H9 (cell line): Measurements from ENCODE around the gene TMEM82. TPM values are rescaled to one million over a fixed set of nuclear protein-coding genes. Genes with fewer than 3 reads are reported as not detected.
A peak's percentile ranks its signal among the peaks of the same experiment; 100 is the strongest.

Source experiments
- DNase-seq: peaks from one replicate; pipeline ENCODE4 v3.0.0-alpha.2; 2017
- H2AFZ ChIP-seq: one replicate; pipeline ENCODE4 v1.6.1; 2013; ENCODE audit warnings: mild to moderate bottlenecking, low read length, control low read depth, moderate library complexity
- H2AK5ac ChIP-seq: 2 replicates; pipeline ENCODE4 v1.6.1; 2013; ENCODE audit warnings: low read length, control low read depth, mixed read lengths; ENCODE audit not compliant: insufficient read length
- H2BK120ac ChIP-seq: one replicate; pipeline ENCODE4 v1.6.1; 2013; ENCODE audit warnings: low read depth, mild to moderate bottlenecking, low read length, control low read depth, inconsistent platforms; ENCODE audit not compliant: poor library complexity, severe bottlenecking
- H2BK12ac ChIP-seq: 2 replicates; pipeline ENCODE4 v1.6.1; 2013; ENCODE audit warnings: low read length, control low read depth, mixed read lengths, low read depth; ENCODE audit not compliant: insufficient read length
- H2BK15ac ChIP-seq: 2 replicates; pipeline ENCODE4 v1.6.1; 2013; ENCODE audit warnings: low read depth, low read length, control low read depth
- H2BK20ac ChIP-seq: one replicate; pipeline ENCODE4 v1.6.1; 2013; ENCODE audit warnings: low read depth, mild to moderate bottlenecking, low read length, control low read depth, inconsistent platforms; ENCODE audit not compliant: poor library complexity, severe bottlenecking
- H2BK5ac ChIP-seq: 2 replicates; pipeline ENCODE4 v1.6.1; 2013; ENCODE audit warnings: low read length, control low read depth, mixed read lengths; ENCODE audit not compliant: insufficient read length
- H3K14ac ChIP-seq: 2 replicates; pipeline ENCODE4 v1.6.1; 2013; ENCODE audit warnings: low read length, control low read depth; ENCODE audit not compliant: insufficient read depth
- H3K18ac ChIP-seq: 2 replicates; pipeline ENCODE4 v1.6.1; 2013; ENCODE audit warnings: low read depth, mild to moderate bottlenecking, mixed read lengths, low read length, control low read depth; ENCODE audit not compliant: insufficient read length
- H3K23ac ChIP-seq: 2 replicates; pipeline ENCODE4 v1.6.1; 2013; ENCODE audit warnings: low read length, control low read depth, mixed read lengths, low read depth; ENCODE audit not compliant: insufficient read length
- H3K23me2 ChIP-seq: 2 replicates; pipeline ENCODE4 v1.6.1; 2013; ENCODE audit warnings: low read depth, mild to moderate bottlenecking, mixed read lengths, low read length, control low read depth; ENCODE audit not compliant: insufficient read length, poor library complexity, severe bottlenecking
- H3K27ac ChIP-seq: 2 replicates; pipeline ENCODE4 v1.5.1; 2013; ENCODE audit warnings: low read length, control low read depth, mixed read lengths, low read depth; ENCODE audit not compliant: insufficient read length
- H3K27me3 ChIP-seq: 2 replicates; pipeline ENCODE4 v1.6.1; 2013; ENCODE audit warnings: low read length, control low read depth, inconsistent platforms; ENCODE audit not compliant: insufficient read depth
- H3K4ac ChIP-seq: 2 replicates; pipeline ENCODE4 v1.6.1; 2013; ENCODE audit warnings: low read depth, mild to moderate bottlenecking, control low read depth, inconsistent platforms, low read length, moderate library complexity
- H3K4me1 ChIP-seq: 2 replicates; pipeline ENCODE4 v1.6.1; 2013; ENCODE audit warnings: low read length, control low read depth, inconsistent platforms; ENCODE audit not compliant: insufficient read depth
- H3K4me2 ChIP-seq: 2 replicates; pipeline ENCODE4 v1.6.1; 2013; ENCODE audit warnings: low read length, control low read depth, mixed read lengths; ENCODE audit not compliant: insufficient read length, insufficient read depth
- H3K56ac ChIP-seq: 2 replicates; pipeline ENCODE4 v1.6.1; 2013; ENCODE audit warnings: low read depth, mild to moderate bottlenecking, mixed read lengths, low read length, control low read depth; ENCODE audit not compliant: insufficient read length
- H3K79me1 ChIP-seq: 2 replicates; pipeline ENCODE4 v1.6.1; 2013; ENCODE audit warnings: low read depth, mild to moderate bottlenecking, moderate library complexity, low read length, control low read depth, inconsistent platforms; ENCODE audit not compliant: insufficient read depth, poor library complexity, severe bottlenecking
- H3K79me2 ChIP-seq: 2 replicates; pipeline ENCODE4 v1.6.1; 2013; ENCODE audit warnings: low read length, control low read depth, inconsistent platforms; ENCODE audit not compliant: insufficient read depth
- H3K9ac ChIP-seq: 2 replicates; pipeline ENCODE4 v1.6.1; 2013; ENCODE audit warnings: low read length, control low read depth, mixed read lengths; ENCODE audit not compliant: insufficient read length; ENCODE audit errors: extremely low read depth
- H3K9me3 ChIP-seq: one replicate; pipeline ENCODE4 v1.6.1; 2013; ENCODE audit warnings: low read depth, low read length, inconsistent platforms; ENCODE audit not compliant: control insufficient read depth
- H3T11ph ChIP-seq: one replicate; pipeline ENCODE4 v1.6.1; 2013; ENCODE audit warnings: mild to moderate bottlenecking, low read length, control low read depth, inconsistent platforms
- H4K20me1 ChIP-seq: one replicate; pipeline ENCODE4 v1.6.1; 2013; ENCODE audit not compliant: control insufficient read depth, insufficient read length, insufficient read depth
- H4K5ac ChIP-seq: 2 replicates; pipeline ENCODE4 v1.6.1; 2013; ENCODE audit warnings: low read depth, mild to moderate bottlenecking, mixed read lengths, low read length, control low read depth; ENCODE audit not compliant: insufficient read length
- H4K8ac ChIP-seq: replicated peaks from 2 replicates; pipeline ENCODE4 v1.6.1; 2013; ENCODE audit warnings: low read length, control low read depth, mixed read lengths, low read depth; ENCODE audit not compliant: insufficient read length
- H4K91ac ChIP-seq: 2 replicates; pipeline ENCODE4 v1.6.1; 2013; ENCODE audit warnings: low read depth, mild to moderate bottlenecking, moderate library complexity, mixed read lengths, low read length, control low read depth; ENCODE audit not compliant: insufficient read length
- H3K27ac Mint-ChIP-seq, 3 experiments: 2 replicates in 2 of 3; 3 replicates in 1 of 3; pipeline ENCODE4 v1.8.0; 2020 to 2021; ENCODE audit warnings: mixed read lengths in 3 of 3, mild to moderate bottlenecking in 1 of 3, moderate library complexity in 1 of 3
- H3K27me3 Mint-ChIP-seq: 2 replicates; pipeline ENCODE4 v1.8.0; 2021; ENCODE audit warnings: low read depth, mild to moderate bottlenecking, moderate library complexity, mixed read lengths
- H3K36me3 Mint-ChIP-seq, 3 experiments: 2 replicates in 2 of 3; 3 replicates in 1 of 3; pipeline ENCODE4 v1.8.0; 2020 to 2021; ENCODE audit warnings: low read depth in 3 of 3, mixed read lengths in 3 of 3; ENCODE audit not compliant: insufficient read depth in 1 of 3
- H3K4me1 Mint-ChIP-seq, 2 experiments: 2 replicates each; pipeline ENCODE4 v1.8.0; 2020; ENCODE audit warnings: mixed read lengths in 2 of 2
- H3K4me3 Mint-ChIP-seq, 2 experiments: 2 replicates in 1 of 2; 3 replicates in 1 of 2; pipeline ENCODE4 v1.8.0; 2020 to 2021; ENCODE audit warnings: mild to moderate bottlenecking in 2 of 2, mixed read lengths in 2 of 2, moderate library complexity in 1 of 2
- H3K9me3 Mint-ChIP-seq, 2 experiments: 2 replicates in 1 of 2; 3 replicates in 1 of 2; pipeline ENCODE4 v1.8.0; 2020; ENCODE audit warnings: mild to moderate bottlenecking in 2 of 2, mixed read lengths in 2 of 2, moderate library complexity in 1 of 2
- CTCF ChIP-seq: fragments of 200-600 bp; sonication (generic); conservative IDR thresholded peaks from 3 replicates; pipeline ENCODE4 v1.8.0; 2021; ENCODE audit warnings: antibody characterized with exemption, mild to moderate bottlenecking
- WGBS: extraction: QIAGEN DNeasy Blood & Tissue Kit; methylation state at CpG from one replicate; pipeline ENCODE4 v1.1.7; 2013; ENCODE audit warnings: missing lambda C conversion rate, low lambda C conversion rate, mixed read lengths; ENCODE audit not compliant: insufficient read length; ENCODE audit errors: extremely low coverage; 5-methylcytosine and 5-hydroxymethylcytosine counted together
- total RNA-seq: library from RNA; stranded (reverse); gene quantifications from 2 replicates; pipeline ENCODE4 v1.2.1, GENCODE V29; 2021

TMEM82 gene
- total RNA-seq, 1 experiment from 2014 or later, result 1.4 TPM

GRCh38 chr1:15757016-15757543, 14.8 kb downstream of the TMEM82 start:
- H3K36me3 Mint-ChIP-seq, result peaks cover 0 to 6% (median 6%) of the 10 kb centered on the region in 3 experiments; a peak in 5 of 7 replicates
- no peak overlapping the region for H3T11ph ChIP-seq
- DNase-seq, result no peak
- H3K4ac ChIP-seq, result no peak overlapping the region
- H3K27ac ChIP-seq, result no peak overlapping the region
- H2BK20ac ChIP-seq, result no peak overlapping the region
- no peak overlapping the region for H4K8ac ChIP-seq
- no peak overlapping the region for H3K14ac ChIP-seq
- WGBS, result no CpG with 5 or more reads among the region's 9 CpGs
- H3K4me2 ChIP-seq, result peak overlapping the region; percentile 81
- no peak overlapping the region for H4K91ac ChIP-seq
- H4K20me1 ChIP-seq, result no peaks in the 10 kb centered on the region
- peak overlapping the region; percentile 73 to 88 for H3K4me3 Mint-ChIP-seq
- H3K27ac Mint-ChIP-seq, result no peak overlapping the region; a peak in 1 of 7 replicates
- no peak overlapping the region for H2BK5ac ChIP-seq
- H3K9ac ChIP-seq, result no peak overlapping the region
- H2BK15ac ChIP-seq, result no peak overlapping the region
- H3K4me1 Mint-ChIP-seq, result peaks cover 36 to 45% of the 10 kb centered on the region in 2 experiments
- peaks cover 18% of the 10 kb centered on the region; the same call in 1 of the 2 replicates for H3K4me1 ChIP-seq
- no peak overlapping the region for H2AFZ ChIP-seq
- TF ChIP-seq CTCF, result no peak
- no peak overlapping the region for H4K5ac ChIP-seq
- no peaks in the 10 kb centered on the region for H3K27me3 ChIP-seq
- H3K9me3 ChIP-seq, result no peaks in the 10 kb centered on the region
- H3K9me3 Mint-ChIP-seq, result no peaks in the 10 kb centered on the region
- H3K23ac ChIP-seq, result no peak overlapping the region
- H2AK5ac ChIP-seq, result no peak overlapping the region
- H3K27me3 Mint-ChIP-seq, result peaks cover 21% of the 10 kb centered on the region
- no peak overlapping the region for H3K56ac ChIP-seq
- H3K18ac ChIP-seq, result no peak overlapping the region
- H2BK120ac ChIP-seq, result no peak overlapping the region
- H2BK12ac ChIP-seq, result no peak overlapping the region
- H3K79me2 ChIP-seq, result peaks cover 17% of the 10 kb centered on the region; the same call in 1 of the 2 replicates
- H3K23me2 ChIP-seq, result peaks cover 14% of the 10 kb centered on the region
- H3K79me1 ChIP-seq, result no peaks in the 10 kb centered on the region
